Muscle layer of duodenum (tissue), 2 donors: Measurements from ENCODE around the gene RBM26.
"Not testable (repeated sequence)": the region's sequence is repeated elsewhere in the genome, so short reads cannot be mapped to it uniquely, and the experiment has no call there.

Experiments
- H3K27ac ChIP-seq: one replicate; pipeline ENCODE4 v1.7.0; 2013; ENCODE audit warnings: mild to moderate bottlenecking, low read length
- H3K27me3 ChIP-seq: one replicate; pipeline ENCODE4 v1.7.0; 2013; ENCODE audit warnings: low read depth, mild to moderate bottlenecking, control low read depth, low read length
- H3K36me3 ChIP-seq, 2 donors: one replicate each; pipeline ENCODE4 v1.7.0; 2013; ENCODE audit warnings: low read length in 2 of 2, control low read depth in 1 of 2, mild to moderate bottlenecking in 1 of 2; ENCODE audit not compliant: insufficient read depth in 2 of 2, control insufficient read depth in 1 of 2
- H3K4me1 ChIP-seq, 2 donors: one replicate each; pipeline ENCODE4 v1.7.0; 2013; ENCODE audit warnings: low read length in 2 of 2, mild to moderate bottlenecking in 2 of 2, control low read depth in 1 of 2, moderate library complexity in 1 of 2; ENCODE audit not compliant: insufficient read depth in 2 of 2, control insufficient read depth in 1 of 2
- H3K4me3 ChIP-seq, 2 donors: one replicate each; pipeline ENCODE4 v1.7.0; 2013; ENCODE audit warnings: low read length in 2 of 2, low read depth in 1 of 2, mild to moderate bottlenecking in 1 of 2
- H3K9me3 ChIP-seq, 2 donors: one replicate each; pipeline ENCODE4 v1.7.0; 2013; ENCODE audit warnings: low read length in 2 of 2, control low read depth in 1 of 2, mild to moderate bottlenecking in 1 of 2; ENCODE audit not compliant: control insufficient read depth in 1 of 2
- donor health status: healthy.

RBM26 gene

GRCh38 chr13:79290595-79291244 is 115.3 kb downstream of the RBM26 start:
- Histone ChIP-seq H3K36me3 (no peaks in the 10 kb centered on the region), H3K4me3 (no peak overlapping the region)

GRCh38 chr13:79289571-79289970 is 116.5 kb downstream of the RBM26 start:
- H3K36me3 ChIP-seq = no peaks in the 10 kb centered on the region
- no peaks in the 10 kb centered on the region for H3K27me3 ChIP-seq
- no peak overlapping the region for H3K27ac ChIP-seq
- H3K9me3 ChIP-seq = no peaks in the 10 kb centered on the region
- H3K4me1 ChIP-seq = no peaks in the 10 kb centered on the region
- H3K4me3 ChIP-seq = no peak overlapping the region

More at GRCh38 chr13:79290595-79291244, 115.3 kb downstream of the RBM26 start:
- no peaks in the 10 kb centered on the region for H3K27me3 ChIP-seq
- H3K4me1 ChIP-seq = no peaks in the 10 kb centered on the region
- no peaks in the 10 kb centered on the region for H3K9me3 ChIP-seq
- no peak overlapping the region for H3K27ac ChIP-seq

GRCh38 chr13:79287939-79288795 is 117.9 kb downstream of the RBM26 start:
- Histone ChIP-seq H3K27ac (no peak overlapping the region), H3K4me1 (no peaks in the 10 kb centered on the region), H3K27me3 (no peaks in the 10 kb centered on the region), H3K36me3 (no peaks in the 10 kb centered on the region), H3K9me3 (no peaks in the 10 kb centered on the region), H3K4me3 (no peak overlapping the region)

- no peaks in the 10 kb centered on the region for H3K27me3 ChIP-seq
- H3K27ac ChIP-seq = no peak overlapping the region
- no peak overlapping the region for H3K4me3 ChIP-seq
- H3K9me3 ChIP-seq = no peaks in the 10 kb centered on the region
- no peaks in the 10 kb centered on the region for H3K36me3 ChIP-seq
- no peaks in the 10 kb centered on the region for H3K4me1 ChIP-seq
Observed at GRCh38 chr13:79285159-79285558, 120.9 kb downstream of the RBM26 start.

- H3K4me3 ChIP-seq = no peak overlapping the region
- H3K27ac ChIP-seq = no peak overlapping the region
- no peaks in the 10 kb centered on the region for H3K27me3 ChIP-seq
- H3K36me3 ChIP-seq = no peaks in the 10 kb centered on the region
- H3K9me3 ChIP-seq = no peaks in the 10 kb centered on the region
- no peaks in the 10 kb centered on the region for H3K4me1 ChIP-seq
Observed at GRCh38 chr13:79283742-79284141, 122.3 kb downstream of the RBM26 start.

GRCh38 chr13:79282976-79283375 is 123.1 kb downstream of the RBM26 start:
- no peaks in the 10 kb centered on the region for H3K36me3 ChIP-seq
- no peak overlapping the region for H3K4me3 ChIP-seq
- no peaks in the 10 kb centered on the region for H3K9me3 ChIP-seq
- no peaks in the 10 kb centered on the region for H3K27me3 ChIP-seq
- H3K27ac ChIP-seq = no peak overlapping the region
- no peaks in the 10 kb centered on the region for H3K4me1 ChIP-seq

GRCh38 chr13:79282508-79282907 is 123.5 kb downstream of the RBM26 start:
- H3K9me3 ChIP-seq = no peaks in the 10 kb centered on the region
- no peak overlapping the region for H3K4me3 ChIP-seq
- no peaks in the 10 kb centered on the region for H3K36me3 ChIP-seq
- H3K4me1 ChIP-seq = no peaks in the 10 kb centered on the region
- no peaks in the 10 kb centered on the region for H3K27me3 ChIP-seq
- no peak overlapping the region for H3K27ac ChIP-seq

GRCh38 chr13:79281339-79281747 is 124.7 kb downstream of the RBM26 start:
- no peaks in the 10 kb centered on the region for H3K9me3 ChIP-seq
- no peak overlapping the region for H3K4me3 ChIP-seq
- H3K27me3 ChIP-seq = no peaks in the 10 kb centered on the region

GRCh38 chr13:79279735-79280134 is 126.3 kb downstream of the RBM26 start:
- H3K4me3 ChIP-seq, H3K27me3 ChIP-seq, H3K9me3 ChIP-seq, H3K4me1 ChIP-seq, H3K27ac ChIP-seq, H3K36me3 ChIP-seq: not testable (repeated sequence)

More at GRCh38 chr13:79281339-79281747, 124.7 kb downstream of the RBM26 start:
- Histone ChIP-seq H3K27ac (no peak overlapping the region), H3K4me1 (no peaks in the 10 kb centered on the region), H3K36me3 (no peaks in the 10 kb centered on the region)

- no peak overlapping the region for H3K27ac ChIP-seq
- H3K36me3 ChIP-seq = no peaks in the 10 kb centered on the region
- no peaks in the 10 kb centered on the region for H3K4me1 ChIP-seq
Observed at GRCh38 chr13:79273045-79273444, 133.0 kb downstream of the RBM26 start.

GRCh38 chr13:79271616-79272015 is 134.4 kb downstream of the RBM26 start:
- Histone ChIP-seq H3K27ac (no peak overlapping the region), H3K27me3 (no peaks in the 10 kb centered on the region), H3K4me3 (no peak overlapping the region), H3K9me3 (peaks cover 0 to 4% of the 10 kb centered on the region in 2 donors), H3K4me1 (no peaks in the 10 kb centered on the region), H3K36me3 (no peaks in the 10 kb centered on the region)

More at GRCh38 chr13:79273045-79273444, 133.0 kb downstream of the RBM26 start:
- H3K4me3 ChIP-seq = no peak overlapping the region
- peaks cover 0 to 3% of the 10 kb centered on the region in 2 donors for H3K9me3 ChIP-seq
- no peaks in the 10 kb centered on the region for H3K27me3 ChIP-seq
